Keratinocyte (primary cell): ENCODE data around the gene BTN3A1. TPM values are rescaled to one million over a fixed set of nuclear protein-coding genes. Genes with fewer than 3 reads are reported as not detected.

Experiments
- DNase-seq: peaks from one replicate; pipeline ENCODE4 v3.0.0-alpha.2; 2011; ENCODE audit warnings: low read depth, missing footprints, low spot score
- FAIRE-seq: peaks from 2 replicates; lab custom pipeline; 2011; peaks lifted over from hg19 to GRCh38; lab: Jason Lieb, UNC
- H2AFZ ChIP-seq: 2 replicates; pipeline ENCODE4 v1.6.0; 2012; ENCODE audit warnings: low read length, control low read depth, inconsistent platforms; ENCODE audit not compliant: control insufficient read depth
- H3K27ac ChIP-seq: 2 replicates; pipeline ENCODE4 v1.5.1; 2011; ENCODE audit warnings: low read length; ENCODE audit not compliant: control insufficient read depth, insufficient read depth
- H3K27me3 ChIP-seq: 3 replicates; pipeline ENCODE4 v1.6.0; 2011; ENCODE audit warnings: low read length; ENCODE audit not compliant: control insufficient read depth, insufficient read depth; ENCODE audit errors: extremely low read depth
- H3K36me3 ChIP-seq, 2 experiments: 2 replicates in 1 of 2; 3 replicates in 1 of 2; pipeline ENCODE4 v1.5.1; 2011; ENCODE audit warnings: low read length in 2 of 2, mild to moderate bottlenecking in 1 of 2; ENCODE audit not compliant: control insufficient read depth in 2 of 2, insufficient read depth in 2 of 2; ENCODE audit errors: extremely low read depth in 1 of 2
- H3K4me1 ChIP-seq: 3 replicates; pipeline ENCODE4 v1.5.1; 2011; ENCODE audit warnings: low read length; ENCODE audit not compliant: control insufficient read depth, insufficient read depth; ENCODE audit errors: extremely low read depth
- H3K4me2 ChIP-seq: 3 replicates; pipeline ENCODE4 v1.6.0; 2011; ENCODE audit warnings: low read depth, low read length; ENCODE audit not compliant: control insufficient read depth, insufficient read depth; ENCODE audit errors: extremely low read depth
- H3K4me3 ChIP-seq, 3 experiments: fragments of 200-600 bp in 1 of 3; sonication (generic) in 1 of 3; 2 replicates in 2 of 3; 3 replicates in 1 of 3; pipeline ENCODE4 v1.5.1; 2011 to 2016; ENCODE audit warnings: low read length in 3 of 3, mild to moderate bottlenecking in 3 of 3, control low read depth in 2 of 3, inconsistent platforms in 1 of 3, low read depth in 1 of 3, mixed read lengths in 1 of 3, mixed run types in 1 of 3, moderate library complexity in 1 of 3; ENCODE audit not compliant: control insufficient read depth in 2 of 3, insufficient read depth in 2 of 3; ENCODE audit errors: extremely low read depth in 1 of 3
- H3K79me2 ChIP-seq: 2 replicates; pipeline ENCODE4 v1.6.0; 2012; ENCODE audit warnings: low read length; ENCODE audit not compliant: control insufficient read depth, insufficient read depth
- H3K9ac ChIP-seq: 3 replicates; pipeline ENCODE4 v1.6.0; 2011; ENCODE audit warnings: low read length; ENCODE audit not compliant: control insufficient read depth, insufficient read depth; ENCODE audit errors: extremely low read depth
- H3K9me1 ChIP-seq: 3 replicates; pipeline ENCODE4 v1.6.0; 2011; ENCODE audit warnings: low read length; ENCODE audit not compliant: control insufficient read depth, insufficient read depth; ENCODE audit errors: extremely low read depth
- H3K9me3 ChIP-seq: 2 replicates; pipeline ENCODE4 v1.5.1; 2012; ENCODE audit warnings: low read depth, low read length; ENCODE audit not compliant: control insufficient read depth
- H4K20me1 ChIP-seq: 3 replicates; pipeline ENCODE4 v1.6.0; 2011; ENCODE audit warnings: low read length; ENCODE audit not compliant: control insufficient read depth, insufficient read depth; ENCODE audit errors: extremely low read depth
- EZH2 ChIP-seq: IDR thresholded peaks from one replicate; pipeline ENCODE4 v1.6.1; 2012; ENCODE audit warnings: inconsistent platforms, mild to moderate bottlenecking, low read length, moderate library complexity
- dilution Hi-C: fragments of 300-500 bp; cut with MboI; formaldehyde crosslinking; loops from one replicate; pipeline ENCODE4 v1.7.0; 2020; ENCODE audit warnings: low sequenced_read_pairs; ENCODE audit not compliant: extremely low pct_ligation_motif_present
- polyA plus RNA-seq, 5 experiments: library from polyadenylated mRNA; depleted of rRNA in 3 of 5; stranded (reverse) in 3 of 5; stranded (forward) in 1 of 5; unstranded in 1 of 5; fragments of >200 nt; gene quantifications; 1 replicate in 1 of 5; 2 replicates in 3 of 5; 3 replicates in 1 of 5; pipeline versions ENCODE4 v1.2.1 to v1.2.3, GENCODE V29; 2011 to 2012; ENCODE audit warnings: missing spikeins in 2 of 5, low read depth in 1 of 5, low replicate concordance in 1 of 5
- TF ChIP-seq, protein P1 (sequence below), 3 experiments: IDR thresholded peaks in 1 of 3; conservative IDR thresholded peaks in 1 of 3; optimal IDR thresholded peaks in 1 of 3; 2 replicates in 2 of 3; 3 replicates in 1 of 3; pipeline versions ENCODE3 to v1.5.1; 2011; ENCODE audit warnings: low read length in 3 of 3, mild to moderate bottlenecking in 3 of 3, moderate library complexity in 2 of 3, control low read depth in 1 of 3, inconsistent platforms in 1 of 3; ENCODE audit not compliant: insufficient read depth in 2 of 3; ENCODE audit errors: extremely low read depth in 1 of 3

Gene BTN3A1
- polyA plus RNA-seq, 1 donor (not counting 4 experiments of a cell fraction or from before 2014, with no cell fraction given) = 6.9 TPM

DNA sequence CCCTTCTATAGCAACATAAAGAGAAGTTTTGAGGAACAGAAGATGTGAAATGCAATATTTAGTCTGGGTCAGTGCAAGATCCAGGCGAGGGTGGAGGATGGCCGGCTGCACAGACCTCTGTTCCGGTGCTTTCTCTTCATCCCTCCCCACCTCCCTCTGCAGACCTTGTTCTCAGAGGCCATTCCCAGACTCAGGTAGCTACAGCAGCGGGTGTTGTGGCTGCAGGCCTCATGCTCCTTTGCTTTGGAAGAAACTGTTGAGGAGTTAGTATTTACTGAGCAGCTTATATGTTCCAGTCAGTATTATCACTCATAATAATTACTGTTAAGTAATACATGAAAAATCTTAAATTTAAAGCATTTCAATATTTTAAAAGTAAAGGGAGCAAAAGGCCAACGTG is 39.9 kb downstream of the BTN3A1 start:
- no peak for DNase-seq
- Histone ChIP-seq H4K20me1 (no peaks in the 10 kb centered on the region), H3K9me1 (no peaks in the 10 kb centered on the region), H3K36me3 (peaks cover 0 to 2% of the 10 kb centered on the region in 2 experiments), H3K79me2 (no peaks in the 10 kb centered on the region), H3K27me3 (no peaks in the 10 kb centered on the region), H3K9ac (no peak overlapping the region), H3K4me1 (peaks cover 17% of the 10 kb centered on the region), H3K27ac (no peak overlapping the region), H3K4me2 (no peak overlapping the region), H3K4me3 (no peak overlapping the region), H2AFZ (no peak overlapping the region), H3K9me3 (no peaks in the 10 kb centered on the region)
- no peak for FAIRE-seq
- dilution Hi-C loops = no loop called here
- no peak for TF ChIP-seq EZH2
- TF ChIP-seq, protein P1, sequence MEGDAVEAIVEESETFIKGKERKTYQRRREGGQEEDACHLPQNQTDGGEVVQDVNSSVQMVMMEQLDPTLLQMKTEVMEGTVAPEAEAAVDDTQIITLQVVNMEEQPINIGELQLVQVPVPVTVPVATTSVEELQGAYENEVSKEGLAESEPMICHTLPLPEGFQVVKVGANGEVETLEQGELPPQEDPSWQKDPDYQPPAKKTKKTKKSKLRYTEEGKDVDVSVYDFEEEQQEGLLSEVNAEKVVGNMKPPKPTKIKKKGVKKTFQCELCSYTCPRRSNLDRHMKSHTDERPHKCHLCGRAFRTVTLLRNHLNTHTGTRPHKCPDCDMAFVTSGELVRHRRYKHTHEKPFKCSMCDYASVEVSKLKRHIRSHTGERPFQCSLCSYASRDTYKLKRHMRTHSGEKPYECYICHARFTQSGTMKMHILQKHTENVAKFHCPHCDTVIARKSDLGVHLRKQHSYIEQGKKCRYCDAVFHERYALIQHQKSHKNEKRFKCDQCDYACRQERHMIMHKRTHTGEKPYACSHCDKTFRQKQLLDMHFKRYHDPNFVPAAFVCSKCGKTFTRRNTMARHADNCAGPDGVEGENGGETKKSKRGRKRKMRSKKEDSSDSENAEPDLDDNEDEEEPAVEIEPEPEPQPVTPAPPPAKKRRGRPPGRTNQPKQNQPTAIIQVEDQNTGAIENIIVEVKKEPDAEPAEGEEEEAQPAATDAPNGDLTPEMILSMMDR (optimal IDR thresholded peaks at IDR 0.05 in 1 of 3, IDR thresholded peaks at IDR 0.05 in 1 of 3, conservative IDR thresholded peaks at IDR 0.05 in 1 of 3; ENCODE audit: extremely low read depth in 1 of 3, insufficient read depth in 2 of 3, low read length in 3 of 3) = no peak

DNA sequence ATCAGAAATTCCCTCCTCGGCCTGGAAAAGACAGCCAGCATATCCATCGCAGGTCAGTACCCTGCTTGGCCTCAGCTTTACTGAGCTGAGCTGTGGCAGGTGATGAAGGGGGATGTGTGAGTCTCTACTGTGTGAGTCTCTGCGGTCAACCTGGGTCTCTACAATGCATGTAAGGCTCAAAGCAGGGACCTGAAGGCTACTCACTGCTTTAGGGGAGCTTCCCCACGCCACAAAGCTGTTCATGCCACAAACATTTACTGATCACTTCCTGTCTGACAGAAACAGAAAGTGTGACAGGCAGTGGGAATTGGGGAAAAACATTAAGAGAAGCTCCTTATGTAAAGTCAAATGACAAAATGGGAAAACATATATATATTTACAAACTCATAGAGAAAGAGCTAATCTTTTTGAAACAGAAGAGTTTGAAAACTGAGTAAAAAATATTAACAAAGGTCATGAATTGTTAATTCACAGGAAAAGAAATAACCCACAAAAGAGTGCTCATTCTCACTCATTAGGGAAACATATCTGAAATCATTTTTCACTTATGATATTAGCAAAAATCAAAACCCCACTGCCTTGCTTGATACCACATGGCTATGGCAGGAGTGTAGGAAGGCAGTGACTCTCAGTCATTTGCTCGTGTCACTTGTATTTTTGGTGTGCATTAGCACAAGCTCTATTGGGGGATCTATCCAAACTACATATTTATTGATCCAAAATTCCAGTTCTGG is 44.0 kb downstream of the BTN3A1 start:
- no peak overlapping the region for H3K4me3 ChIP-seq
- H3K27me3 ChIP-seq = no peaks in the 10 kb centered on the region
- H2AFZ ChIP-seq = no peak overlapping the region
- no peak for DNase-seq
- TF ChIP-seq, protein P1 (optimal IDR thresholded peaks at IDR 0.05 in 1 of 3, IDR thresholded peaks at IDR 0.05 in 1 of 3, conservative IDR thresholded peaks at IDR 0.05 in 1 of 3; ENCODE audit: extremely low read depth in 1 of 3, insufficient read depth in 2 of 3, low read length in 3 of 3) = no peak
- TF ChIP-seq EZH2 = no peak
- H3K4me1 ChIP-seq = no peaks in the 10 kb centered on the region
- H3K4me2 ChIP-seq = no peak overlapping the region
- H3K9ac ChIP-seq = no peak overlapping the region
- H3K9me3 ChIP-seq = no peaks in the 10 kb centered on the region
- H3K9me1 ChIP-seq = no peaks in the 10 kb centered on the region
- FAIRE-seq = no peak
- H3K79me2 ChIP-seq = no peaks in the 10 kb centered on the region
- H3K27ac ChIP-seq = no peak overlapping the region
- no peaks in the 10 kb centered on the region for H4K20me1 ChIP-seq
- dilution Hi-C loops = no loop called here
- peaks cover 0 to 2% of the 10 kb centered on the region in 2 experiments for H3K36me3 ChIP-seq
